HT-29 (cell line): Measurements from ENCODE around the gene SUSD6. TPM values are rescaled to one million over a fixed set of nuclear protein-coding genes. Genes with fewer than 3 reads are reported as not detected.
"Not testable (repeated sequence)": the region's sequence is repeated elsewhere in the genome, so short reads cannot be mapped to it uniquely, and the experiment has no call there.

Experiments
- DNase-seq: peaks from one replicate; pipeline ENCODE4 v3.0.0-alpha.2; 2015; ENCODE audit warnings: low spot score
- total RNA-seq: library from RNA; depleted of rRNA; stranded (reverse); fragments of >200 nt; shearing (Covaris generic); gene quantifications from 2 replicates; pipeline ENCODE4 v1.2.3, GENCODE V29; 2014

SUSD6 gene
- total RNA-seq, 1 experiment from 2014 or later = 10.9 TPM

GRCh38 chr14:69620981-69621380 is 9.6 kb downstream of the SUSD6 start:
- DNase-seq = no peak

GRCh38 chr14:69624136-69624535 is 12.7 kb downstream of the SUSD6 start:
- DNase-seq = no peak

- DNase-seq = no peak
These were observed 14.1 kb downstream of the SUSD6 start for GRCh38 chr14:69625299-69626131.

GRCh38 chr14:69626132-69626500 is 14.7 kb downstream of the SUSD6 start:
- DNase-seq = no peak

- DNase-seq = no peak
These were observed 18.1 kb downstream of the SUSD6 start for GRCh38 chr14:69629225-69630127.

- DNase-seq = no peak
These were observed 19.0 kb downstream of the SUSD6 start for GRCh38 chr14:69630360-69630759.

GRCh38 chr14:69631509-69631908 is 20.1 kb downstream of the SUSD6 start:
- no peak for DNase-seq

- DNase-seq = no peak
These were observed 20.8 kb downstream of the SUSD6 start for GRCh38 chr14:69632164-69632563.

GRCh38 chr14:69632593-69633151 is 21.3 kb downstream of the SUSD6 start:
- DNase-seq = no peak

GRCh38 chr14:69633238-69633637 is 21.8 kb downstream of the SUSD6 start:
- DNase-seq = no peak

- no peak for DNase-seq
These were observed 24.7 kb downstream of the SUSD6 start for GRCh38 chr14:69635981-69636639.

- no peak for DNase-seq
These were observed 25.5 kb downstream of the SUSD6 start for GRCh38 chr14:69636718-69637480.

GRCh38 chr14:69637503-69638031 is 26.2 kb downstream of the SUSD6 start:
- no peak for DNase-seq

GRCh38 chr14:69640931-69641330 is 29.5 kb downstream of the SUSD6 start:
- DNase-seq = no peak

- not testable (repeated sequence) for DNase-seq
These were observed 30.9 kb downstream of the SUSD6 start for GRCh38 chr14:69642212-69642793.

GRCh38 chr14:69643430-69644200 is 32.2 kb downstream of the SUSD6 start:
- DNase-seq = peak; percentile 90

GRCh38 chr14:69644814-69645213 is 33.4 kb downstream of the SUSD6 start:
- DNase-seq = no peak

- DNase-seq = no peak
These were observed 35.8 kb downstream of the SUSD6 start for GRCh38 chr14:69647213-69647612.

GRCh38 chr14:69647642-69648041 is 36.2 kb downstream of the SUSD6 start:
- not testable (repeated sequence) for DNase-seq
